ENCODE measurements around the gene ETV5. TPM values are rescaled to one million over a fixed set of nuclear protein-coding genes. Genes with fewer than 3 reads are reported as not detected.

ETV5 gene
- total RNA-seq, 1 donor from 2014 or later, result 42.2 TPM

GRCh38 chr3:186141790-186142189 lies 32.9 kb upstream of the ETV5 start:
- H3K4me1 Mint-ChIP-seq (ENCODE audit: unreplicated experiment), result peaks cover 27% of the 10 kb centered on the region
- no peak for DNase-seq (ENCODE audit: extremely low spot score, unreplicated experiment)
- no peak for TF ChIP-seq CTCF (conservative IDR thresholded peaks at IDR 0.05)
- no peaks in the 10 kb centered on the region for H3K36me3 Mint-ChIP-seq
- H3K27me3 Mint-ChIP-seq, result no peaks in the 10 kb centered on the region
- H3K9me3 Mint-ChIP-seq, result no peaks in the 10 kb centered on the region
- H3K4me3 Mint-ChIP-seq, result no peak overlapping the region
- no peak overlapping the region for H3K27ac Mint-ChIP-seq

- no peaks in the 10 kb centered on the region for H3K36me3 Mint-ChIP-seq
- no peak for TF ChIP-seq CTCF (conservative IDR thresholded peaks at IDR 0.05)
- no peaks in the 10 kb centered on the region for H3K27me3 Mint-ChIP-seq
- H3K27ac Mint-ChIP-seq, result no peak overlapping the region
- H3K4me1 Mint-ChIP-seq (ENCODE audit: unreplicated experiment), result peaks cover 25% of the 10 kb centered on the region
- no peak overlapping the region for H3K4me3 Mint-ChIP-seq
- H3K9me3 Mint-ChIP-seq, result no peaks in the 10 kb centered on the region
- DNase-seq (ENCODE audit: extremely low spot score, unreplicated experiment), result no peak
These were observed 29.5 kb upstream of the ETV5 start for GRCh38 chr3:186138272-186138981.

DNA sequence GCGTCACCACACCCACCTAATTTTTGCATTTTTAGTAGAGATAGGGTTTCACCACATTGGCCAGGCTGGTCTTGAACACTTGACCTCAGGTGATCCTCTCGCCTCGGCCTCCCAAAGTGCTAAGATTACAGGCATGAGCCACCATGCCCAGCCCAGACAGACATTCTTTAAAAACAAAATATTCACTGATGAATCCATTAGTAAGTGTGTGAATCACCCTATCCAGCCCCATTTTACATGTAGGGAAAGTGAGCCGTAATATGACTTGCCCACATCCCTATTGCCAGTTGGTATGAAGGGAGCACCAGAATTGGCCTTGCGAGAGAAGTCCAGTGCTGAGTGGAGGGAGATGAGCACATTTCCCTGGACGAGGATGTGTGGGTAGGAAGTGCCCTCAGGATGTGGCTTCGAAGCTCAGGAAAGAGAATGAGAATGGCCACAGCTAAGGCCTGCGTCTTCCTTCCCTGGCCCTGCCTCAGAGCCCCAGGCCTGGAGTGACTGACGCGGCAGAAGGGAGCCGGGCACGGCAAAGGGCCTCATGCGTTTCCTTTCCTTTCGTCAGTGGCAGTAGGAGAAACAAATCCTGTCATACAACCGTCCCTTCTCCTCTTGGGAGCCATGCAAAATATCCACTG lies 28.3 kb upstream of the ETV5 start:
- H3K4me3 Mint-ChIP-seq, result no peak overlapping the region
- H3K27ac Mint-ChIP-seq, result no peak overlapping the region
- H3K9me3 Mint-ChIP-seq, result no peaks in the 10 kb centered on the region
- no peak for DNase-seq (ENCODE audit: extremely low spot score, unreplicated experiment)
- no peaks in the 10 kb centered on the region for H3K27me3 Mint-ChIP-seq
- TF ChIP-seq CTCF (conservative IDR thresholded peaks at IDR 0.05), result no peak
- peaks cover 13% of the 10 kb centered on the region for H3K4me1 Mint-ChIP-seq (ENCODE audit: unreplicated experiment)
- no peaks in the 10 kb centered on the region for H3K36me3 Mint-ChIP-seq

DNA sequence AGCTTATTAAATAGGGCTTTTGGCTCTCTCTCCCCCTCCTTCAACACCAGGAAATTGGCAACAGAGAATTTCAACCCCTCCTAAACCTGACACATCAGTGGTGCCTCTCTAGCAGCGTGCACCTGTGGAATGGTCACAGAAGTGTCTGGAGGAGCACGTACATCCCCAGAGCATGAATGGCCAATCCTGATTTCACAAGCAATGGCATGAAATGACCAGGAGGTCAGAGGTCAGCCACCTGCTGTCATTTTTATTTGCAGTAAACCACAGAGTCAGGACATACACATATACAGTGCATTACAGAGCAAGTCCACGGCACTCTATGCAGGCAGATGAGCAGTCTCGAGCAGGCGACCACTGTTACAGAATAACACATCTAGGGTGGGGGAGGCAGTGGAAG lies 25.1 kb upstream of the ETV5 start:
- Mint-ChIP-seq H3K27me3 (no peaks in the 10 kb centered on the region), H3K4me1 (ENCODE audit: unreplicated experiment) (peaks cover 5% of the 10 kb centered on the region), H3K4me3 (no peak overlapping the region), H3K27ac (no peak overlapping the region), H3K9me3 (peaks cover 3% of the 10 kb centered on the region), H3K36me3 (no peaks in the 10 kb centered on the region)
- no peak for TF ChIP-seq CTCF (conservative IDR thresholded peaks at IDR 0.05)
- no peak for DNase-seq (ENCODE audit: extremely low spot score, unreplicated experiment)

- Mint-ChIP-seq H3K27ac (no peak overlapping the region), H3K4me1 (ENCODE audit: unreplicated experiment) (no peaks in the 10 kb centered on the region), H3K4me3 (no peak overlapping the region), H3K36me3 (no peaks in the 10 kb centered on the region), H3K27me3 (no peaks in the 10 kb centered on the region), H3K9me3 (peaks cover 3% of the 10 kb centered on the region)
- no peak for DNase-seq (ENCODE audit: extremely low spot score, unreplicated experiment)
- no peak for TF ChIP-seq CTCF (conservative IDR thresholded peaks at IDR 0.05)
These were observed 23.6 kb upstream of the ETV5 start for GRCh38 chr3:186132487-186132886.
